ENCODE data around the gene TMEM135.

Gene TMEM135

GRCh38 chr11:87201376-87201775 lies 163.6 kb downstream of the TMEM135 start:
- TF ChIP-seq, protein P1, sequence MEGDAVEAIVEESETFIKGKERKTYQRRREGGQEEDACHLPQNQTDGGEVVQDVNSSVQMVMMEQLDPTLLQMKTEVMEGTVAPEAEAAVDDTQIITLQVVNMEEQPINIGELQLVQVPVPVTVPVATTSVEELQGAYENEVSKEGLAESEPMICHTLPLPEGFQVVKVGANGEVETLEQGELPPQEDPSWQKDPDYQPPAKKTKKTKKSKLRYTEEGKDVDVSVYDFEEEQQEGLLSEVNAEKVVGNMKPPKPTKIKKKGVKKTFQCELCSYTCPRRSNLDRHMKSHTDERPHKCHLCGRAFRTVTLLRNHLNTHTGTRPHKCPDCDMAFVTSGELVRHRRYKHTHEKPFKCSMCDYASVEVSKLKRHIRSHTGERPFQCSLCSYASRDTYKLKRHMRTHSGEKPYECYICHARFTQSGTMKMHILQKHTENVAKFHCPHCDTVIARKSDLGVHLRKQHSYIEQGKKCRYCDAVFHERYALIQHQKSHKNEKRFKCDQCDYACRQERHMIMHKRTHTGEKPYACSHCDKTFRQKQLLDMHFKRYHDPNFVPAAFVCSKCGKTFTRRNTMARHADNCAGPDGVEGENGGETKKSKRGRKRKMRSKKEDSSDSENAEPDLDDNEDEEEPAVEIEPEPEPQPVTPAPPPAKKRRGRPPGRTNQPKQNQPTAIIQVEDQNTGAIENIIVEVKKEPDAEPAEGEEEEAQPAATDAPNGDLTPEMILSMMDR (IDR thresholded peaks at IDR 0.05; ENCODE audit: low read depth, low read length): no peak

DNA sequence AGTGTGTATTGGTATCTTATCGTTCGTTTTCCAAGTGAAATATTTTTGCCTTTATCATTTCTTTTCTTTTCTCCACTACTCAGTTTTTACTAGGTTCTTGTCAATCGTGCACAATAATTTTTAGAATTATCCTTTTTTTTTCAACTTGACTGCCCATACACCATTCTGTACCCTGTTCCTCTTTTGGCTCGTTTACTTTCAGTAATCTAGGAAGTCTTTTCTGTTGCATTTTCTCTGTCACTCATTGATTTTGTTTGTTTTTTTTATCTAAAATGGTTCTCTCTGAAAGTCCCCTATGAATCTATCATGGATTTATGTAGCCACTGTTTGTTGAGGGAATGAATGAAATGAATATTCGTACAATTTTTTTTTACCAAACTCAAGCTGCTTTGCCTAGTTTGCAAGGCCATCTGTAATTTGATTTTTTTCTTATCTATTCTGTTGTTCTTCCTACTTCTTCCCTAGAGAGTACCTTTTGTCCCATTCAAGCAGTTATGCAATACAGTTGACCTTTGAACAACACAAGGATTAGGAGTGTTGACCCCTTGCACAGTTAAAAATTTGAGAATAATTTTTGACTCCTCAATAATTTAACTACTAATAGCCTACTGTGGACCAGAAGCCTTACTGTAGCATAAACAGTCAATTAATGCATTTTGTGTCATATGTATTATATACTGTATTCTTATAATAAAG lies 166.3 kb downstream of the TMEM135 start:
- TF ChIP-seq, protein P1 (IDR thresholded peaks at IDR 0.05; ENCODE audit: low read depth, low read length): no peak
- no peak overlapping the region for H3K4me3 ChIP-seq (ENCODE audit: low read depth, low read length)

More at GRCh38 chr11:87201376-87201775, 163.6 kb downstream of the TMEM135 start:
- no peak overlapping the region for H3K4me3 ChIP-seq (ENCODE audit: low read depth, low read length)

GRCh38 chr11:87212891-87213290 lies 175.2 kb downstream of the TMEM135 start:
- H3K4me3 ChIP-seq (ENCODE audit: low read depth, low read length): no peak overlapping the region
- TF ChIP-seq, protein P1 (IDR thresholded peaks at IDR 0.05; ENCODE audit: low read depth, low read length): no peak

DNA sequence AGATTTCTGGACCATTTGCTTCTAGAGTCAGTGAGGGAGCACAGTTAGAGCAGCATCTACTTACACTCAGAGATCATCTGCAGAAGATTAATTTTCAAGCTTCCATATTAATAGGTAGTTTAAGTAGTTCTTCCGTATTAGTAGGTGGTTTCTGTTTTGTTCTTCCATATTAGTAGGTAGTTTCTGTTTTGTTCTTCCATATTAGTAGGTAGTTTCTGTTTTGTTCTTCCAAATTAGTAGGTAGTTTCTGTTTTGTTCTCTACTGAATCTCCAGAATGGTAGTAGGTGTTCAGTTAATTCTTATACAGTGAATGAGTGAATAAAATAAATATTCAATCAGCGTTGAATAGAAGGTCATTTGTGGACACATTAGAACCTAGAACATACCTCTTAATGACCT lies 175.7 kb downstream of the TMEM135 start:
- no peak overlapping the region for H3K4me3 ChIP-seq (ENCODE audit: low read depth, low read length)
- TF ChIP-seq, protein P1 (IDR thresholded peaks at IDR 0.05; ENCODE audit: low read depth, low read length): no peak

- no peak overlapping the region for H3K4me3 ChIP-seq (ENCODE audit: low read depth, low read length)
- TF ChIP-seq, protein P1 (IDR thresholded peaks at IDR 0.05; ENCODE audit: low read depth, low read length): no peak
Observed at GRCh38 chr11:87215236-87215635, 177.5 kb downstream of the TMEM135 start.

- TF ChIP-seq, protein P1 (IDR thresholded peaks at IDR 0.05; ENCODE audit: low read depth, low read length): no peak
- no peak overlapping the region for H3K4me3 ChIP-seq (ENCODE audit: low read depth, low read length)
Observed at GRCh38 chr11:87219266-87219665, 181.5 kb downstream of the TMEM135 start.

GRCh38 chr11:87223816-87224215 lies 186.1 kb downstream of the TMEM135 start:
- TF ChIP-seq, protein P1 (IDR thresholded peaks at IDR 0.05; ENCODE audit: low read depth, low read length): no peak
- H3K4me3 ChIP-seq (ENCODE audit: low read depth, low read length): no peak overlapping the region

All from WI38 (cell line).